ENCODE results near the gene TNFRSF11A. TPM values are rescaled to one million over a fixed set of nuclear protein-coding genes. Genes with fewer than 3 reads are reported as not detected.

Gene TNFRSF11A
- total RNA-seq, 1 experiment from 2014 or later: 1.2 TPM

Other genes with a start within 250 kb of the TNFRSF11A start
- 16.2 and 16.4 TPM in 2 replicates for gene PIGN, start 138.3 kb upstream of the TNFRSF11A start, total RNA-seq (2014; rRNA removed; shearing (Covaris generic))
- 16.2 and 18.0 TPM in 2 replicates for gene RELCH, start 138.1 kb upstream of the TNFRSF11A start, total RNA-seq (2014; rRNA removed; shearing (Covaris generic))
- gene ZCCHC2, start 197.7 kb downstream of the TNFRSF11A start, total RNA-seq (2014; rRNA removed; shearing (Covaris generic)): 7.8 and 10.5 TPM in 2 replicates